ENCODE results near the gene SAMD4A. TPM values are rescaled to one million over a fixed set of nuclear protein-coding genes. Genes with fewer than 3 reads are reported as not detected.

Gene SAMD4A
- polyA plus RNA-seq, 3 donors = 3.2 to 8.6 (median 4.2) TPM

DNA sequence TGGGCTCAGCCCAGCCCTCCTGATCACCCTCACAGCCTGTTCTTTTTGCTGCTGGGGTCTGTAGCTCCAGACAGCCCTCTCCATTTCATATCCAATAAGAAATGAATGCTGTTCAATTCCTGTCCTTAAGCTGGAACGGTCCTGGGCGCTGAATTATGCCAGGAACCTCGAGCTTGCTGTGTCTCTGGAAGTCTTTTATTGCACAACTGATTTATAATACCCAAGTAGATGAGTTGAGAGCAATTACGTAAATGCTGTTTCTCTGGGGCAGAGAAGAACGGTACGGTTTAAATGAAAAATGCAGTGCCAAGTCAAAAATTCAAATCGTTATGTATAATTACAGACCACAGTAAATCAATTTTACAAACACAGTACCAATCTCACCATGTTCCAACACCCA is 161.0 kb downstream of the SAMD4A start:
- no peak overlapping the region for H2AFZ ChIP-seq (ENCODE audit: insufficient read depth, low read depth, low read length, poor library complexity, severe bottlenecking)

DNA sequence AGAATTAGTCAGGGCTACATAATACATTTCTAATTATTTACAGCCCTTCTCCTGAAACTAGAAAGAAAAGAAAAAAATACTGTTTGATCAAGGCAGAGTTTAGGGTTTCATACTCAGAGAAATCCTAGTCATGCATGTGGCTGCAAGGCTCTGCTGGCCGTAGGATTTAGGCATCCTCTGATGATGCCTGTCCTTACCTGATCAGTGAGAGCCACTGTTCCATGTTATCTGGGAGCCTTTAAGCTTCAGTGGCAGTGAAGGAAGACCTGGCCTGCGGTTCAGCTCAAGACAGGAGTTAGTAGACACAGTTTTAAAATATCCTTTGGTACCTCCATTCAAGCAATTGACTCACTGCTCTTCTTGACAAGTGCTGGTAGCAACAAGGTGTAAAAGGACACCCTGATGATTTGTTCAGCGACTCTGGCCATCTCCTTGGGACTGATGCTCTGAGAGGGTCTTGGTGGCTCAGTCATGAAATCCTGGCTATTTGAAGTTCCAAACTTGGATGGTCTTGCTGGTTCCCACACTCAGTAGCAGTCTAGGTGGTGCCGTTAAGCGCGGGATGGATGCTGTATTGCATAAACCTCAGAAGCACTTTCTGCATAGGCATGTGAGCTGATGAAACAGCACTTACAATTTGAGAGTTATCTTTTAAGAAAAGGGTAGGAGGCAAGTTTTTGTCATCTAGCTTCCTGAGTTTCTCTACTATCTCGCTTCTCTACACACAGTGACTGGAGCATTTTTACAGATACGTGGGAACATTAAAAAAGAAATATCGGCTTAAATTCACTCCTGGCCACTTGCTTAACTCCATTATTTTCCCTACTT is 162.0 kb downstream of the SAMD4A start:
- intact Hi-C loops (cut with micrococcal nuclease) = no loop called here
- peaks cover 14 to 15% of the 10 kb centered on the region in 2 donors for H3K4me1 ChIP-seq (ENCODE audit: control insufficient read depth in 1 of 2, insufficient read depth in 2 of 2, low read length in 2 of 2)
- Mint-ChIP-seq H3K9me3 (no peaks in the 10 kb centered on the region), H3K27ac (peak overlapping the region in 1 of 7 donors; percentile 40), H3K27me3 (ENCODE audit: low read depth in 3 of 3) (peaks cover 0 to 5% (median 2%) of the 10 kb centered on the region in 3 donors), H3K4me3 (no peak overlapping the region), H3K4me1 (peaks cover 17% of the 10 kb centered on the region), H3K36me3 (no peaks in the 10 kb centered on the region)
- TF ChIP-seq, protein P1, sequence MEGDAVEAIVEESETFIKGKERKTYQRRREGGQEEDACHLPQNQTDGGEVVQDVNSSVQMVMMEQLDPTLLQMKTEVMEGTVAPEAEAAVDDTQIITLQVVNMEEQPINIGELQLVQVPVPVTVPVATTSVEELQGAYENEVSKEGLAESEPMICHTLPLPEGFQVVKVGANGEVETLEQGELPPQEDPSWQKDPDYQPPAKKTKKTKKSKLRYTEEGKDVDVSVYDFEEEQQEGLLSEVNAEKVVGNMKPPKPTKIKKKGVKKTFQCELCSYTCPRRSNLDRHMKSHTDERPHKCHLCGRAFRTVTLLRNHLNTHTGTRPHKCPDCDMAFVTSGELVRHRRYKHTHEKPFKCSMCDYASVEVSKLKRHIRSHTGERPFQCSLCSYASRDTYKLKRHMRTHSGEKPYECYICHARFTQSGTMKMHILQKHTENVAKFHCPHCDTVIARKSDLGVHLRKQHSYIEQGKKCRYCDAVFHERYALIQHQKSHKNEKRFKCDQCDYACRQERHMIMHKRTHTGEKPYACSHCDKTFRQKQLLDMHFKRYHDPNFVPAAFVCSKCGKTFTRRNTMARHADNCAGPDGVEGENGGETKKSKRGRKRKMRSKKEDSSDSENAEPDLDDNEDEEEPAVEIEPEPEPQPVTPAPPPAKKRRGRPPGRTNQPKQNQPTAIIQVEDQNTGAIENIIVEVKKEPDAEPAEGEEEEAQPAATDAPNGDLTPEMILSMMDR (IDR thresholded peaks at IDR 0.05) = no peak
- no peak overlapping the region for H3K4me2 ChIP-seq (replicated peaks; ENCODE audit: extremely low read depth, low read length, poor library complexity, severe bottlenecking)
- no peaks in the 10 kb centered on the region for H3K9me3 ChIP-seq (replicated peaks in 1 of 2; ENCODE audit: control insufficient read depth in 1 of 2, insufficient read depth in 1 of 2, low read length in 2 of 2)
- H3K79me2 ChIP-seq (ENCODE audit: insufficient read depth, low read length) = no peaks in the 10 kb centered on the region
- no peaks in the 10 kb centered on the region for H3K36me3 ChIP-seq (replicated peaks in 1 of 2; ENCODE audit: control insufficient read depth in 1 of 2, insufficient read depth in 2 of 2, low read length in 2 of 2)
- H2AFZ ChIP-seq (ENCODE audit: insufficient read depth, low read depth, low read length, poor library complexity, severe bottlenecking) = no peak overlapping the region
- no peak overlapping the region for H3K27ac ChIP-seq (ENCODE audit: low read depth in 1 of 2, low read length in 2 of 2)
- DNase-seq = no peak
- H4K20me1 ChIP-seq (ENCODE audit: insufficient read depth, low read length) = no peaks in the 10 kb centered on the region
- WGBS (ENCODE audit: insufficient coverage) = 90% methylated on average over 7 of the region's 9 CpGs
- H3K9ac ChIP-seq (ENCODE audit: insufficient read depth, low read length, poor library complexity, severe bottlenecking) = no peak overlapping the region
- no peaks in the 10 kb centered on the region for H3K27me3 ChIP-seq (ENCODE audit: control insufficient read depth in 2 of 2, insufficient read depth in 2 of 2, low read length in 2 of 2)
- H3K4me3 ChIP-seq (replicated peaks in 1 of 3; ENCODE audit: low read depth in 2 of 3, low read length in 3 of 3) = no peak overlapping the region

More for the DNA sequence above, 161.0 kb downstream of the SAMD4A start:
- H3K27ac ChIP-seq (ENCODE audit: low read depth in 1 of 2, low read length in 2 of 2) = no peak overlapping the region
- H3K79me2 ChIP-seq (ENCODE audit: insufficient read depth, low read length) = no peaks in the 10 kb centered on the region
- Mint-ChIP-seq H3K36me3 (no peaks in the 10 kb centered on the region), H3K27ac (peak overlapping the region in 2 of 7 donors; percentile 46 to 81), H3K4me1 (peaks cover 17% of the 10 kb centered on the region), H3K27me3 (ENCODE audit: low read depth in 3 of 3) (peaks cover 0 to 6% (median 4%) of the 10 kb centered on the region in 3 donors), H3K9me3 (no peaks in the 10 kb centered on the region), H3K4me3 (no peak overlapping the region)
- no peak overlapping the region for H3K4me2 ChIP-seq (replicated peaks; ENCODE audit: extremely low read depth, low read length, poor library complexity, severe bottlenecking)
- WGBS (ENCODE audit: insufficient coverage) = no CpG with 5 or more reads among the region's 7 CpGs
- H3K9ac ChIP-seq (ENCODE audit: insufficient read depth, low read length, poor library complexity, severe bottlenecking) = no peak overlapping the region
- no peaks in the 10 kb centered on the region for H3K36me3 ChIP-seq (replicated peaks in 1 of 2; ENCODE audit: control insufficient read depth in 1 of 2, insufficient read depth in 2 of 2, low read length in 2 of 2)
- intact Hi-C loops (cut with micrococcal nuclease) = no loop called here
- H3K27me3 ChIP-seq (ENCODE audit: control insufficient read depth in 2 of 2, insufficient read depth in 2 of 2, low read length in 2 of 2) = no peaks in the 10 kb centered on the region
- no peaks in the 10 kb centered on the region for H4K20me1 ChIP-seq (ENCODE audit: insufficient read depth, low read length)
- no peak overlapping the region for H3K4me3 ChIP-seq (replicated peaks in 1 of 3; ENCODE audit: low read depth in 2 of 3, low read length in 3 of 3)
- peaks cover 14 to 15% of the 10 kb centered on the region in 2 donors for H3K4me1 ChIP-seq (ENCODE audit: control insufficient read depth in 1 of 2, insufficient read depth in 2 of 2, low read length in 2 of 2)
- no peak for DNase-seq
- TF ChIP-seq, protein P1 (IDR thresholded peaks at IDR 0.05) = no peak
- H3K9me3 ChIP-seq (replicated peaks in 1 of 2; ENCODE audit: control insufficient read depth in 1 of 2, insufficient read depth in 1 of 2, low read length in 2 of 2) = no peaks in the 10 kb centered on the region
